Breast epithelium (tissue), 3 donors: ENCODE results near the gene ADAMTS5.

Experiments
- CTCF ChIP-seq, 3 donors: fragments of 450-650 bp; IDR thresholded peaks; one replicate each; pipeline ENCODE4 v1.5.1; 2016 to 2017; ENCODE audit warnings: antibody characterized with exemption in 3 of 3, mild to moderate bottlenecking in 3 of 3, moderate library complexity in 3 of 3
- POLR2A ChIP-seq: fragments of 450-650 bp; IDR thresholded peaks from one replicate; pipeline ENCODE4 v1.6.1; 2016; ENCODE audit warnings: antibody characterized with exemption, mild to moderate bottlenecking, moderate library complexity
- POLR2AphosphoS5 ChIP-seq, 3 donors: sonication (generic); formaldehyde crosslinking; IDR thresholded peaks; one replicate each; pipeline ENCODE4 v1.6.1; 2017; ENCODE audit warnings: antibody characterized with exemption in 3 of 3

GRCh38 chr21:26966649-26967061 is 233 bp downstream of the ADAMTS5 start:
- TF ChIP-seq CTCF (IDR thresholded peaks at IDR 0.05) (no peak), POLR2A (no peak), POLR2AphosphoS5 (IDR thresholded peaks at IDR 0.05) (no peak)
